ENCODE results near the gene GPR15. TPM values are rescaled to one million over a fixed set of nuclear protein-coding genes. Genes with fewer than 3 reads are reported as not detected.

GPR15 gene
- total RNA-seq, 1 experiment from 2014 or later, result not detected

- DNase-seq (ENCODE audit: low read depth), result no peak
Measured at GRCh38 chr3:98530676-98531075, 1.1 kb upstream of the GPR15 start.

DNA sequence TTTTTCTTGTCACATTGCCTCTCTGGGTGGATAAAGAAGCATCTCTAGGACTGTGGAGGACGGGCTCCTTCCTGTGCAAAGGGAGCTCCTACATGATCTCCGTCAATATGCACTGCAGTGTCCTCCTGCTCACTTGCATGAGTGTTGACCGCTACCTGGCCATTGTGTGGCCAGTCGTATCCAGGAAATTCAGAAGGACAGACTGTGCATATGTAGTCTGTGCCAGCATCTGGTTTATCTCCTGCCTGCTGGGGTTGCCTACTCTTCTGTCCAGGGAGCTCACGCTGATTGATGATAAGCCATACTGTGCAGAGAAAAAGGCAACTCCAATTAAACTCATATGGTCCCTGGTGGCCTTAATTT lies 478 bp downstream of the GPR15 start:
- no peak for DNase-seq (ENCODE audit: low read depth)

DNA sequence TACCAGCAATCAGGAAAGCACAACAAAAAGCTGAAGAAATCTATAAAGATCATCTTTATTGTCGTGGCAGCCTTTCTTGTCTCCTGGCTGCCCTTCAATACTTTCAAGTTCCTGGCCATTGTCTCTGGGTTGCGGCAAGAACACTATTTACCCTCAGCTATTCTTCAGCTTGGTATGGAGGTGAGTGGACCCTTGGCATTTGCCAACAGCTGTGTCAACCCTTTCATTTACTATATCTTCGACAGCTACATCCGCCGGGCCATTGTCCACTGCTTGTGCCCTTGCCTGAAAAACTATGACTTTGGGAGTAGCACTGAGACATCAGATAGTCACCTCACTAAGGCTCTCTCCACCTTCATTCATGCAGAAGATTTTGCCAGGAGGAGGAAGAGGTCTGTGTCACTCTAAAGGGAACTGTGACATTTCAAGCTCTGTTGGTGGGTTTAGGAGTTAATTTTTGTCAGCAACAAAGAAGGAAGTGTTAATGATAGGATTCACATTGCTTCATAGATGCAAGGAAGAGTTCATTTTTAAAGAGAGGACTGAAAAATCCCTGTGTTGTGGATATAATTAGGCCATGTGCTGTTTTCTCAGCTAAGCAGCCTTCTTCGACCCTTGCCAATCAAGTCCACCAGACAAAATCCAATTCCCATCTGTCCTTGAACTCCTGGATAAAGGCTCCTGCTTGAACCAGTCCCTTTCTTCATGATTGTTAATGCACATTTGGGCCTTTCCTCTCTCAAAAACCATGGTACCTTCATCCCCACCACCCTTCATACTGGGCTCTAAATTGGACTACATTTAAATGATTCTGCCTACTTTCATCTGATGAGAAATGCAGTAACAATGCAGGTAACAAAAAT lies 1.2 kb downstream of the GPR15 start:
- DNase-seq (ENCODE audit: low read depth), result no peak

DNA sequence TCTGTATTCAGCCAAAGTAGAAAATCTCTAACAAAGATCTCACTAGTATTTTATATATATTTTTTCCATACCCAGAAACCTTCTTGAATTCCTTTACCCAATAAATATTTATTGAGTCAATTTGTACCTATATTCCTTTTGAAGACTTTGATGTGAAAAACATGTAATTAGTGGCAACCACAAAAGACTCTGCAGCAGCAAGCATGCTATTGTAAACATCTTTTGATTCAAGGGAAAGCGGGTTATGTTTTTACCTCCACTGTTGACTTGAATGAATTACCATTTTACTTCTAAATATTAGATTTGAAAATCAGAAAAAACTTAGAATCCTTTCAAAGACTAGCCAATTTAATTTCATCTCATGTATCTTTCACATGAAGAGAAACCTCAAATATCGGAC lies 2.4 kb downstream of the GPR15 start:
- DNase-seq (ENCODE audit: low read depth), result no peak

GRCh38 chr3:98534734-98535133 lies 3.0 kb downstream of the GPR15 start:
- DNase-seq (ENCODE audit: low read depth), result no peak

- no peak for DNase-seq (ENCODE audit: low read depth)
Measured at GRCh38 chr3:98536456-98537017, 4.8 kb downstream of the GPR15 start.

- DNase-seq (ENCODE audit: low read depth), result no peak
Measured at GRCh38 chr3:98540346-98540745, 8.6 kb downstream of the GPR15 start.

GRCh38 chr3:98541695-98542094 lies 9.9 kb downstream of the GPR15 start:
- no peak for DNase-seq (ENCODE audit: low read depth)

DNA sequence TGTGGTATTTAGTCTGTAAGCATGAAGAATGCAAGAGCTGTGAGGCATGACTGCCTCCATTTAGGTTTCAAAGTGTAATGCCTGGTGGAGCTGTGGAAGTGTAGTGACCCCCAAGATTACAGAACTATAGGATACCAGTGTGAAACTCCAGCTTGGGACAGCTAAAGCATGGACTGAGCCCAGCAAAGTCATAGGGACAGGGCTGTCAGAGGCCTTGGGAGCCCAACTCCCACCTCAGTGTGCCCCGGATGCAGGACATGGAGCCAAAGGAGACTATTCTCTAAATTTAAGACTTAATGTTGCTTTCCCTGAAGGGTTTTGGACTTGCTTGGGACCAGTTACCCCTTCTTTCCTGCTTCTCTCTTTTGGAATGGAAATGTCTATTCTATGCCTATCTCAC lies 10.8 kb downstream of the GPR15 start:
- DNase-seq (ENCODE audit: low read depth), result no peak

GRCh38 chr3:98545940-98546339 lies 14.2 kb downstream of the GPR15 start:
- no peak for DNase-seq (ENCODE audit: low read depth)

GRCh38 chr3:98548544-98548943 lies 16.8 kb downstream of the GPR15 start:
- no peak for DNase-seq (ENCODE audit: low read depth)

GRCh38 chr3:98550833-98551232 lies 19.1 kb downstream of the GPR15 start:
- DNase-seq (ENCODE audit: low read depth), result no peak

DNA sequence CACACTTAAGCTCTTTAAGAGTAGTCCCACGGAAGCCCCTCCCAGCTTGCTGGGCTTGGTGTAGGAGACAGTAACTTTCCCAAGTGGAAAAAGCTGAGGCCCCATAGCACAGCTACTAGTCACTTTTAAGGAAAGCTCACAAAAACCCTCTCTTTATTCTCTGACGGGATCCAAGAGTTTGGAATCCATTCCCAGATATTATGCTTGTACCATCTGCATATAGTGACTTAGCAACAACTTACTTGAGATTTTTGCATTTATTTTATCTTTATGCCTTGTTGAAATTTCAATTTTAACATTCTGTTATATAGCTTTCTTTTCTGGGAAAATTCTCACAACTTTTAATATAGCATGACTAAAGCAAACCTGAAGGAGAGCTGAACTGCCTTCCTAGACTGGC lies 19.5 kb downstream of the GPR15 start:
- DNase-seq (ENCODE audit: low read depth), result no peak

DNA sequence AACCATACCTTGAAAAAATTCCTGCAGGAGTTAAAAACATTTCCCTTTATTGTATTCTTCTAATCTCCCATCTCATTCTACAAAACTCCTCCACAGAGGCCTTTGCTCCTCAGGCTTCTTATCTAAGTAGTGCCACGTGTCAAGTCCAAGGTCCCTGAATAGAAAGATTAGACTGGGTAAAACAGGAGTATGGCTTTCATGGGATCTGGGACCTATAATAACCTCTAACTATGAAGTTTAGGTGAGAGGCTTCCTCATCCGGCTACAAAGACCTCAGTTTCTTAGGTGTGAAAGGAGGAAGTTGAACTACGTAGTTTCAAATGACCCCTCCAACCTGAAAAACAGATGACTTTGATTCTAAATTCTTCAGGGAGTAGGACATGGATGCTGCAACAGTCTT lies 20.0 kb downstream of the GPR15 start:
- no peak for DNase-seq (ENCODE audit: low read depth)

DNA sequence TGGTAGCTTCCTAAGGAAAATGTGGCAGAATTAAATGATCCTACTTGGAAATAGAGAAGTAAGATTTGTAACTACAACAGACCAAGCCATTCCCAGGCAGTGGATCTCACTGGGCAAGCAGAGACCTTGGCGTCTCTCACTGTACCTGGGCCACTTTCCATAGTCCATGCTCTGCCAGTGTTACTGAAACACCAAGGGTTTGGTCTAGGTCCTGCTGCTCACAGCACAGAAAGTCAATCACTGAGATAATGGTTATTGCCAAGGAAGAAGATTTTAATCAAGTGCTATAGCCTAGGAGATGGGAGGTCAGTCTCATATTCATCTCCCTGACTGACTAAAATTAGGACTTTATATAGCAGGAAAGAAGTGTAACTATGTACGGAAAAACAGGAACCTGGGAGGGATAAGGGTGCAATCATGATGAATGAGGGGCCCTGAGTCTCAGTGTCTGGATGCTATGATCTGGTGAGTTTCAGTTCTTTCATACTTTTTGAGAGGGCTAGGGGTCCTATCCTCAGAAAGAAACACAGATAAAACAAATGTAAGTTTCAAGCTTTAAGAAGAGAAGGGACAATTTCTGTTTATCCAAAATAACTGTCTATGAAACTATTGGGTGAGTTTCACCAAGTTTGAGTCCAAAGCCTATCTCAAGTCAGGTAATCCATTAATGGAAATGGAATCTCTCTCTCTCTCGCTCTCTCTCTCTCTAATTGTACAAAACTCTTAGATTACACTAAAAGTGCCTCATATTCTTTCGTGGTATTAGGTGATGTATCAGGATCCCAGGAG lies 20.6 kb downstream of the GPR15 start:
- DNase-seq (ENCODE audit: low read depth), result no peak

- DNase-seq (ENCODE audit: low read depth), result no peak
Measured at GRCh38 chr3:98553021-98553563, 21.3 kb downstream of the GPR15 start.

- no peak for DNase-seq (ENCODE audit: low read depth)
Measured at GRCh38 chr3:98553753-98554152, 22.0 kb downstream of the GPR15 start.

DNA sequence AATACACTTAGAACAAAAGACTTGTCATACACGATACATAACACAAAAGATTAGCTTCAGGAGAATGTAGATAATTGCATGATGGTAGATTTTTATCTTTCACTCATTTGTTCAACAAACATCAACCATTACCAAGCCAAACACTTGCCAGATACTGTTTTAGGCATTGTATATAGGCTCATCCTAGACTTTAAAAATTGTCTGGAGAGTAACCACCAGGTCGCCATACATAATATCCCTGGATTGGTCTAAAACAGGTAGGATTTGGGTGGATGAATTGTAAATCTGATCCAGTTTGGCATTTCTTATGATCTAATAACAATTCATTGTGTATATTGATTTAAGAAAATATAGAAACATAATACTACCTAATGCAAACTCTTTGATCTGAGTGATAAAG lies 22.8 kb downstream of the GPR15 start:
- no peak for DNase-seq (ENCODE audit: low read depth)

DNA sequence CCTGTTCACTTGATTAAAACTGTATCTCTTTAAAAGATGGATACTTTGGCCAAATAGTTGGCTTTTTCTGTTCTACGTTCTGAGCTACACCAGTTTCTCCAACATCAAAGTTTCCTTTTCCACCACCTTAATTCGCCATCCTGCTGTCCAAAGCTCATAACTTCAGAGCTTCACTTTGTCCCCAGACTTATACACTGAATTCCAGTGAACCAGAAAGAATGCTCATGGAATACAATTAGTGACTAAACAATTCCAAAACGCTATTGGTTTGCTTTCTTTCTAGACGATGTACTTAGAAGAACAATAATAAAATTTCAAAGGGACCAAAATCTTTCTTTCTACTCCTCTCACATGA lies 23.2 kb downstream of the GPR15 start:
- DNase-seq (ENCODE audit: low read depth), result no peak

DNA sequence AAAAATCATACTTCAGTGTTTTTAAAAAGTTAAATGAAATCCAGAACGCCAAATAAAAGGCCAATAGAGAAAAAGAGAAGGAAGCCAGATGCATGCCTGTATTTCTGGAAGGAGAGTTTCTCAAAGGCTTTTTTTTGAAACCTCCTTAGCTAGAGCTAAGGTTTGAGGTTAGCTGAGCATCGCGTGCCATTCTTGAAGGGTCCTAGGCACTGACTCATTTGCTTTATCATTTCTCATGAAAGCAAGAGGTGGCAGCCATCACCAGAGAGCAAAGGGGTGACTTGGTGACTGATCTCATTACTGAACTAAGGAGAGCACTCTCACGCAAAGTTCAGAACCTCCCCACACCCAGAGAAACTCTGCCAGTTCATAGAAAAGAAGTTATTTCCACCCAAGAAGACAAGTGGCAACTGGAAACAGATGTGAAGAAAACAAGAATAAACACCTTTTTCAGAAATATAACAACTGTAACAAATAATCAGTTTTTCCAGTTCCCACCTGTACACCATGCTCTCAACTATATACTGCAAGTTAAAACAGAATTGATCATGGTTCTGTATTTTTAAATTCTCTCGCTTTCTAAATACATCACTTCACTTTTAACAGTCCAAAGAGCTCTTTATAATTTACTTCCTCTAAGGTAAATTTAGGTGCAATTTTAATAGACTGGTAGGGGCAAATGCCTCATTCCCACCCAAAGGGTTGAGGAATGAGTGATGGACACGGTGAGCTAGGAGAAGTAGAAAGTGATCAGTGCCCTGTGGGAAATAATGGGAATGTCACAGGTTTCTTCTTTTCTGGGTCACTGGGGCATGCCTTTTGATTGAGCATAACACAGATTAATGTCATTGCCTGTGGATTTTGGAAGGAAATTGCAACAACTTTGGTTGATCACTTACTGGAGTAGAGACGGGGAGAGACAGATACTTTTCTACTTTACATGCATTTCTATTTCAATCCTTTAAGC lies 24.7 kb downstream of the GPR15 start:
- no peak for DNase-seq (ENCODE audit: low read depth)

GRCh38 chr3:98557324-98558010 lies 25.7 kb downstream of the GPR15 start:
- no peak for DNase-seq (ENCODE audit: low read depth)
